Activated CD4-positive, CD25-positive, alpha-beta regulatory T cell treated with anti-CD3 and anti-CD28 coated beads, Interleukin-2, amount 50 U/mL, for 72 hours (primary cell): Measurements from ENCODE around the gene CCT5.
"Not testable (repeated sequence)": the region's sequence is repeated elsewhere in the genome, so short reads cannot be mapped to it uniquely, and the experiment has no call there.

ENCODE experiments used
- DNase-seq: peaks from one replicate; pipeline ENCODE4 v3.0.0; 2021

Gene CCT5

GRCh38 chr5:10278658-10279279, 28.7 kb downstream of the CCT5 start:
- no peak for DNase-seq

GRCh38 chr5:10279328-10279727, 29.2 kb downstream of the CCT5 start:
- no peak for DNase-seq

- no peak for DNase-seq
Observed at GRCh38 chr5:10279925-10280720, 30.0 kb downstream of the CCT5 start.

GRCh38 chr5:10283927-10284635, 34.0 kb downstream of the CCT5 start:
- peak; percentile 83 for DNase-seq

- not testable (repeated sequence) for DNase-seq
Observed at GRCh38 chr5:10285362-10285761, 35.3 kb downstream of the CCT5 start.

GRCh38 chr5:10286162-10286861, 36.2 kb downstream of the CCT5 start:
- DNase-seq, result no peak

- DNase-seq, result no peak
Observed at GRCh38 chr5:10286862-10287227, 36.8 kb downstream of the CCT5 start.

- no peak for DNase-seq
Observed at GRCh38 chr5:10288592-10289219, 38.6 kb downstream of the CCT5 start.

- no peak for DNase-seq
Observed at GRCh38 chr5:10289353-10289752, 39.3 kb downstream of the CCT5 start.

GRCh38 chr5:10289991-10290390, 39.9 kb downstream of the CCT5 start:
- no peak for DNase-seq

GRCh38 chr5:10290438-10290837, 40.4 kb downstream of the CCT5 start:
- DNase-seq, result no peak

GRCh38 chr5:10291692-10292339, 41.7 kb downstream of the CCT5 start:
- no peak for DNase-seq

GRCh38 chr5:10293907-10294662, 44.0 kb downstream of the CCT5 start:
- DNase-seq, result no peak

- no peak for DNase-seq
Observed at GRCh38 chr5:10295619-10296326, 45.7 kb downstream of the CCT5 start.

GRCh38 chr5:10297646-10298204, 47.6 kb downstream of the CCT5 start:
- no peak for DNase-seq

GRCh38 chr5:10300246-10300645, 50.2 kb downstream of the CCT5 start:
- DNase-seq, result no peak

GRCh38 chr5:10301266-10301665, 51.2 kb downstream of the CCT5 start:
- no peak for DNase-seq

GRCh38 chr5:10301842-10302610, 51.9 kb downstream of the CCT5 start:
- DNase-seq, result no peak

GRCh38 chr5:10303201-10303600, 53.1 kb downstream of the CCT5 start:
- DNase-seq, result no peak

- DNase-seq, result no peak
Observed at GRCh38 chr5:10303699-10304170, 53.7 kb downstream of the CCT5 start.
